ENCODE data around the gene GPC3. TPM values are rescaled to one million over a fixed set of nuclear protein-coding genes. Genes with fewer than 3 reads are reported as not detected.

Gene GPC3
- total RNA-seq, 1 experiment from 2014 or later: 32.4 TPM

DNA sequence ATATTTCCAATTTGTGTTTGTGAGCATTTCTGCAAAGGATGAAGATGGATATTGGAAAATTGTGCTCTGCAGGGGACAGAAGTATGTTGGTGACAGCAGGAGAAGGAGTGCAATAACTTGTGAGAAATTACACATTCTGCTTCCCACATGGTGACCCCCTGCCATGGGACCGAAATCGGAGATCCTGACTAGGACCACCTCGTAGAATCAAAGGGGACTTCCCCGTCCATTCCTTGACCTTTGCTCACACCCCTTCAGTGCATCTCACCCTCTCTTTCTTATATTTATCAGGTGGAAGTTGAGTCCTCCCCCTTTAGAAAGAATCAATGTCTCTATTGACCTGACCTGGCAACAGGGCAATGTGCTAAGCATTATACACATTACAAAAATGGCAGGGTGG, 451.2 kb downstream of the GPC3 start:
- Mint-ChIP-seq H3K27ac (no peak overlapping the region), H3K36me3 (0 out of 2 replicates have a peak, but pooled peaks cover 3% of the 10 kb centered on the region), H3K4me1 (peaks cover 17% of the 10 kb centered on the region), H3K4me3 (no peak overlapping the region), H3K27me3 (ENCODE audit: low read depth) (no peaks in the 10 kb centered on the region; the same call in 1 of the 2 replicates), H3K9me3 (no peaks in the 10 kb centered on the region)
- DNase-seq (ENCODE audit: low spot score) (no peak), ATAC-seq (no peak)
- ChIA-PET POLR2A (no interaction called here), CTCF (no interaction called here)
- TF ChIP-seq ZNF121 (CRISPR knock-in tag; IDR thresholded peaks at IDR 0.05) (no peak), ZNF138 (CRISPR knock-in tag; conservative IDR thresholded peaks at IDR 0.05) (no peak), RELA (CRISPR knock-in tag; IDR thresholded peaks at IDR 0.05; ENCODE audit: borderline replicate concordance) (no peak), FOXK1 (CRISPR knock-in tag; IDR thresholded peaks at IDR 0.05) (no peak), MYBL2 (CRISPR knock-in tag; IDR thresholded peaks at IDR 0.05) (no peak), SOX15 (CRISPR knock-in tag; IDR thresholded peaks at IDR 0.05) (no peak), IRF2 (CRISPR knock-in tag; IDR thresholded peaks at IDR 0.05; ENCODE audit: borderline replicate concordance, low read depth) (no peak), CREM (CRISPR knock-in tag; IDR thresholded peaks at IDR 0.05) (no peak), FOXJ3 (CRISPR knock-in tag; IDR thresholded peaks at IDR 0.05; ENCODE audit: borderline replicate concordance) (no peak)
- TF ChIP-seq, protein P1, sequence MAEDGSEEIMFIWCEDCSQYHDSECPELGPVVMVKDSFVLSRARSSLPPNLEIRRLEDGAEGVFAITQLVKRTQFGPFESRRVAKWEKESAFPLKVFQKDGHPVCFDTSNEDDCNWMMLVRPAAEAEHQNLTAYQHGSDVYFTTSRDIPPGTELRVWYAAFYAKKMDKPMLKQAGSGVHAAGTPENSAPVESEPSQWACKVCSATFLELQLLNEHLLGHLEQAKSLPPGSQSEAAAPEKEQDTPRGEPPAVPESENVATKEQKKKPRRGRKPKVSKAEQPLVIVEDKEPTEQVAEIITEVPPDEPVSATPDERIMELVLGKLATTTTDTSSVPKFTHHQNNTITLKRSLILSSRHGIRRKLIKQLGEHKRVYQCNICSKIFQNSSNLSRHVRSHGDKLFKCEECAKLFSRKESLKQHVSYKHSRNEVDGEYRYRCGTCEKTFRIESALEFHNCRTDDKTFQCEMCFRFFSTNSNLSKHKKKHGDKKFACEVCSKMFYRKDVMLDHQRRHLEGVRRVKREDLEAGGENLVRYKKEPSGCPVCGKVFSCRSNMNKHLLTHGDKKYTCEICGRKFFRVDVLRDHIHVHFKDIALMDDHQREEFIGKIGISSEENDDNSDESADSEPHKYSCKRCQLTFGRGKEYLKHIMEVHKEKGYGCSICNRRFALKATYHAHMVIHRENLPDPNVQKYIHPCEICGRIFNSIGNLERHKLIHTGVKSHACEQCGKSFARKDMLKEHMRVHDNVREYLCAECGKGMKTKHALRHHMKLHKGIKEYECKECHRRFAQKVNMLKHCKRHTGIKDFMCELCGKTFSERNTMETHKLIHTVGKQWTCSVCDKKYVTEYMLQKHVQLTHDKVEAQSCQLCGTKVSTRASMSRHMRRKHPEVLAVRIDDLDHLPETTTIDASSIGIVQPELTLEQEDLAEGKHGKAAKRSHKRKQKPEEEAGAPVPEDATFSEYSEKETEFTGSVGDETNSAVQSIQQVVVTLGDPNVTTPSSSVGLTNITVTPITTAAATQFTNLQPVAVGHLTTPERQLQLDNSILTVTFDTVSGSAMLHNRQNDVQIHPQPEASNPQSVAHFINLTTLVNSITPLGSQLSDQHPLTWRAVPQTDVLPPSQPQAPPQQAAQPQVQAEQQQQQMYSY (CRISPR knock-in tag; IDR thresholded peaks at IDR 0.05): no peak

DNA sequence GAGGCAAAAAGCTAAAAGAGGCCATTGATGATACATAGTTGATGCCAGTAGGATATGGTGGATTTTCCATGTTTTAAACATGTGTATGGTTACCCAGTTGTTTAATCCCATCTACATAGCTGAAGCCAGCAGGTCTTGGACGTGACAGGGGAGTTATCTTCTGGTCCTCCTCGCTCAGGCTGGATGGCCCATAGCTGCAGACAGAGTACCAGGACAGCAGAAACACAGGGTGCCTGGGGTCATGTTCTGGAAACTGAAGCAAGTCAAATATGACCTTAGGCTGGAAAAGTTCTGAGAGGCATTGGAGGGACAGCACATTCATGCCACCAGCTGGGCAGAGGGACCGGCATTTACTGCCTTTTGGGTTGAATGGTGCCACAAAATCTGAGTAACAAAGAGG, 452.1 kb downstream of the GPC3 start:
- DNase-seq (ENCODE audit: low spot score): no peak
- Mint-ChIP-seq H3K27me3 (ENCODE audit: low read depth) (no peaks in the 10 kb centered on the region; the same call in 1 of the 2 replicates), H3K27ac (no peak overlapping the region), H3K4me1 (peaks cover 14% of the 10 kb centered on the region), H3K36me3 (0 out of 2 replicates have a peak, but pooled peaks cover 3% of the 10 kb centered on the region), H3K4me3 (no peak overlapping the region), H3K9me3 (no peaks in the 10 kb centered on the region)
- ChIA-PET CTCF (no interaction called here), POLR2A (no interaction called here)
- no peak for ATAC-seq
- TF ChIP-seq SMAD4 (CRISPR knock-in tag; IDR thresholded peaks at IDR 0.05) (no peak), TEAD4 (CRISPR knock-in tag; IDR thresholded peaks at IDR 0.05) (no peak), RELA (CRISPR knock-in tag; IDR thresholded peaks at IDR 0.05; ENCODE audit: borderline replicate concordance) (no peak), MYBL2 (CRISPR knock-in tag; IDR thresholded peaks at IDR 0.05) (no peak), FOXK1 (CRISPR knock-in tag; IDR thresholded peaks at IDR 0.05) (no peak), SOX15 (CRISPR knock-in tag; IDR thresholded peaks at IDR 0.05) (no peak), GABPB1 (CRISPR knock-in tag; IDR thresholded peaks at IDR 0.05) (no peak), SMAD3 (CRISPR knock-in tag; IDR thresholded peaks at IDR 0.05; ENCODE audit: borderline replicate concordance) (no peak), TP53 (CRISPR knock-in tag; IDR thresholded peaks at IDR 0.05) (no peak), MXD4 (CRISPR knock-in tag; IDR thresholded peaks at IDR 0.05; ENCODE audit: borderline replicate concordance) (no peak), ZNF263 (CRISPR knock-in tag; IDR thresholded peaks at IDR 0.05; ENCODE audit: low read depth) (no peak)
- TF ChIP-seq, protein P2, sequence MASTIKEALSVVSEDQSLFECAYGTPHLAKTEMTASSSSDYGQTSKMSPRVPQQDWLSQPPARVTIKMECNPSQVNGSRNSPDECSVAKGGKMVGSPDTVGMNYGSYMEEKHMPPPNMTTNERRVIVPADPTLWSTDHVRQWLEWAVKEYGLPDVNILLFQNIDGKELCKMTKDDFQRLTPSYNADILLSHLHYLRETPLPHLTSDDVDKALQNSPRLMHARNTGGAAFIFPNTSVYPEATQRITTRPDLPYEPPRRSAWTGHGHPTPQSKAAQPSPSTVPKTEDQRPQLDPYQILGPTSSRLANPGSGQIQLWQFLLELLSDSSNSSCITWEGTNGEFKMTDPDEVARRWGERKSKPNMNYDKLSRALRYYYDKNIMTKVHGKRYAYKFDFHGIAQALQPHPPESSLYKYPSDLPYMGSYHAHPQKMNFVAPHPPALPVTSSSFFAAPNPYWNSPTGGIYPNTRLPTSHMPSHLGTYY (CRISPR knock-in tag; IDR thresholded peaks at IDR 0.05): no peak
- TF ChIP-seq, protein P3, sequence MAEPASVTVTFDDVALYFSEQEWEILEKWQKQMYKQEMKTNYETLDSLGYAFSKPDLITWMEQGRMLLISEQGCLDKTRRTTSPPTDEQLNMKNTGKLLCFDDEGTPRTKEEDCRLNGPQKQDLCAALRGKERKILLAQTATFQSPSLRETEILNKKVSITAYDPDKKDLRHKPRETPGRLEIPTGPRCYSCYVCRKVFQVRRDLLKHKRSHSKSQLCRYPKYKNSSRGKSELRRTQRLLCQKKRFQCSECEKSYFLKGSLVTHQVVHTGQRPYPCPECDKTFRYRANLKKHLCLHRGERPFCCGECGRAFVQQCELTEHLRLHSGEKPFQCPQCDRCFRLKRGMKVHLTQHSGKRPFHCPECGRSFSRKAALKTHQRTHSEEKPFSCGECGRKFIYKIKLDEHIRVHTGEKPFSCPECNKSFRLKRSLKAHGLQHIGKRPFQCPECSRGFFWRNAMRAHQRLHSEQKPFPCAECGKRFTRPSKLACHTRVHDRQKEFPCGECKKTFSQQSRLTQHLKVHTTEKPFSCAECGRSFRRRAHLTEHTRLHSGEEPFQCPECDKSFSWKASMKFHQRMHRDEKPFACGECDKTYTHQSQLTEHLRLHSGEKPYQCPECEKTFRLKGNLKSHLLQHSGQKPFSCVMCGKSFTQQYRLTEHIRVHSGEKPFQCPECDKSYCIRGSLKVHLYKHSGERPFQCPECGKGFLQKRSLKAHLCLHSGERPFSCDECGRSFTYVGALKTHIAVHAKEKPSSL (CRISPR knock-in tag; conservative IDR thresholded peaks at IDR 0.05): no peak
- TF ChIP-seq, protein P4, sequence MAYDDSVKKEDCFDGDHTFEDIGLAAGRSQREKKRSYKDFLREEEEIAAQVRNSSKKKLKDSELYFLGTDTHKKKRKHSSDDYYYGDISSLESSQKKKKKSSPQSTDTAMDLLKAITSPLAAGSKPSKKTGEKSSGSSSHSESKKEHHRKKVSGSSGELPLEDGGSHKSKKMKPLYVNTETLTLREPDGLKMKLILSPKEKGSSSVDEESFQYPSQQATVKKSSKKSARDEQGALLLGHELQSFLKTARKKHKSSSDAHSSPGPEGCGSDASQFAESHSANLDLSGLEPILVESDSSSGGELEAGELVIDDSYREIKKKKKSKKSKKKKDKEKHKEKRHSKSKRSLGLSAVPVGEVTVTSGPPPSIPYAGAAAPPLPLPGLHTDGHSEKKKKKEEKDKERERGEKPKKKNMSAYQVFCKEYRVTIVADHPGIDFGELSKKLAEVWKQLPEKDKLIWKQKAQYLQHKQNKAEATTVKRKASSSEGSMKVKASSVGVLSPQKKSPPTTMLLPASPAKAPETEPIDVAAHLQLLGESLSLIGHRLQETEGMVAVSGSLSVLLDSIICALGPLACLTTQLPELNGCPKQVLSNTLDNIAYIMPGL (CRISPR knock-in tag; IDR thresholded peaks at IDR 0.05): no peak
- TF ChIP-seq, protein P1 (CRISPR knock-in tag; IDR thresholded peaks at IDR 0.05): no peak
- TF ChIP-seq, protein P5, sequence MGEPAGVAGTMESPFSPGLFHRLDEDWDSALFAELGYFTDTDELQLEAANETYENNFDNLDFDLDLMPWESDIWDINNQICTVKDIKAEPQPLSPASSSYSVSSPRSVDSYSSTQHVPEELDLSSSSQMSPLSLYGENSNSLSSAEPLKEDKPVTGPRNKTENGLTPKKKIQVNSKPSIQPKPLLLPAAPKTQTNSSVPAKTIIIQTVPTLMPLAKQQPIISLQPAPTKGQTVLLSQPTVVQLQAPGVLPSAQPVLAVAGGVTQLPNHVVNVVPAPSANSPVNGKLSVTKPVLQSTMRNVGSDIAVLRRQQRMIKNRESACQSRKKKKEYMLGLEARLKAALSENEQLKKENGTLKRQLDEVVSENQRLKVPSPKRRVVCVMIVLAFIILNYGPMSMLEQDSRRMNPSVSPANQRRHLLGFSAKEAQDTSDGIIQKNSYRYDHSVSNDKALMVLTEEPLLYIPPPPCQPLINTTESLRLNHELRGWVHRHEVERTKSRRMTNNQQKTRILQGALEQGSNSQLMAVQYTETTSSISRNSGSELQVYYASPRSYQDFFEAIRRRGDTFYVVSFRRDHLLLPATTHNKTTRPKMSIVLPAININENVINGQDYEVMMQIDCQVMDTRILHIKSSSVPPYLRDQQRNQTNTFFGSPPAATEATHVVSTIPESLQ (CRISPR knock-in tag; IDR thresholded peaks at IDR 0.05): no peak
